Endodermal cell (in vitro differentiated cells): ENCODE data around the gene CAMK4. TPM values are rescaled to one million over a fixed set of nuclear protein-coding genes. Genes with fewer than 3 reads are reported as not detected.

ENCODE experiments used
- DNase-seq: peaks from one replicate; pipeline ENCODE4 v3.0.0-alpha.2; 2017
- H3K27ac ChIP-seq: 2 replicates; pipeline ENCODE4 v1.5.1; 2013; ENCODE audit warnings: mild to moderate bottlenecking, low read depth, low read length, moderate library complexity
- H3K27me3 ChIP-seq: 2 replicates; pipeline ENCODE4 v1.6.1; 2013; ENCODE audit warnings: mild to moderate bottlenecking, low read length, moderate library complexity; ENCODE audit not compliant: insufficient read depth, control insufficient read depth, poor library complexity, severe bottlenecking
- H3K36me3 ChIP-seq: 2 replicates; pipeline ENCODE4 v1.7.0; 2013; ENCODE audit warnings: mild to moderate bottlenecking, low read length, moderate library complexity; ENCODE audit not compliant: control insufficient read depth, insufficient read depth
- H3K4me1 ChIP-seq: one replicate; pipeline ENCODE4 v1.7.0; 2013; ENCODE audit warnings: low read length; ENCODE audit not compliant: control insufficient read depth, insufficient read depth
- H3K4me3 ChIP-seq: 2 replicates; pipeline ENCODE4 v1.5.1; 2013; ENCODE audit warnings: mild to moderate bottlenecking, low read length, moderate library complexity
- H3K9ac ChIP-seq: 2 replicates; pipeline ENCODE4 v1.6.1; 2013; ENCODE audit warnings: mild to moderate bottlenecking, low read length, moderate library complexity; ENCODE audit not compliant: poor library complexity, severe bottlenecking; ENCODE audit errors: extremely low read depth
- H3K9me3 ChIP-seq: 2 replicates; pipeline ENCODE4 v1.6.1; 2013; ENCODE audit warnings: mild to moderate bottlenecking, low read length, moderate library complexity; ENCODE audit not compliant: control insufficient read depth
- H3K27ac Mint-ChIP-seq: 2 replicates; pipeline ENCODE4 v1.8.0; 2020; ENCODE audit warnings: mixed read lengths
- H3K27me3 Mint-ChIP-seq: 2 replicates; pipeline ENCODE4 v1.8.0; 2021; ENCODE audit warnings: mild to moderate bottlenecking, mixed read lengths; ENCODE audit not compliant: insufficient read depth
- H3K36me3 Mint-ChIP-seq: 2 replicates; pipeline ENCODE4 v1.8.0; 2020; ENCODE audit warnings: low read depth, mixed read lengths
- H3K4me1 Mint-ChIP-seq: 2 replicates; pipeline ENCODE4 v1.8.0; 2020; ENCODE audit warnings: mixed read lengths
- H3K4me3 Mint-ChIP-seq: 2 replicates; pipeline ENCODE4 v1.8.0; 2020; ENCODE audit warnings: mild to moderate bottlenecking, moderate library complexity, mixed read lengths
- H3K9me3 Mint-ChIP-seq: 2 replicates; pipeline ENCODE4 v1.8.0; 2020; ENCODE audit warnings: mild to moderate bottlenecking, mixed read lengths
- WGBS, 2 experiments: methylation state at CpG; one replicate each; pipeline versions ENCODE4 v1.1.5 to v1.1.7; 2013; ENCODE audit warnings: missing lambda C conversion rate in 2 of 2, mixed read lengths in 1 of 2; ENCODE audit not compliant: insufficient coverage in 1 of 2, insufficient read length in 1 of 2; 5-methylcytosine and 5-hydroxymethylcytosine counted together
- total RNA-seq, 2 donors: library from RNA; stranded (reverse); fragmentation: NEBNext Ultra II Directional in 1 of 2; extraction: Animal tissue kit (Norgen Biotek cat#: 25700) in 1 of 2; gene quantifications; 2 replicates in 1 of 2; 3 replicates in 1 of 2; pipeline ENCODE4 v1.2.1, GENCODE V29; 2021
- TF ChIP-seq, protein P1 (sequence below): fragments of 200-600 bp; sonication (generic); conservative IDR thresholded peaks from 2 replicates; pipeline ENCODE4 v1.5.0; 2021; ENCODE audit warnings: antibody characterized with exemption, mild to moderate bottlenecking

The CAMK4 gene
- total RNA-seq, 2 donors from 2014 or later = 2.8 to 3.9 TPM

- TF ChIP-seq, protein P1, sequence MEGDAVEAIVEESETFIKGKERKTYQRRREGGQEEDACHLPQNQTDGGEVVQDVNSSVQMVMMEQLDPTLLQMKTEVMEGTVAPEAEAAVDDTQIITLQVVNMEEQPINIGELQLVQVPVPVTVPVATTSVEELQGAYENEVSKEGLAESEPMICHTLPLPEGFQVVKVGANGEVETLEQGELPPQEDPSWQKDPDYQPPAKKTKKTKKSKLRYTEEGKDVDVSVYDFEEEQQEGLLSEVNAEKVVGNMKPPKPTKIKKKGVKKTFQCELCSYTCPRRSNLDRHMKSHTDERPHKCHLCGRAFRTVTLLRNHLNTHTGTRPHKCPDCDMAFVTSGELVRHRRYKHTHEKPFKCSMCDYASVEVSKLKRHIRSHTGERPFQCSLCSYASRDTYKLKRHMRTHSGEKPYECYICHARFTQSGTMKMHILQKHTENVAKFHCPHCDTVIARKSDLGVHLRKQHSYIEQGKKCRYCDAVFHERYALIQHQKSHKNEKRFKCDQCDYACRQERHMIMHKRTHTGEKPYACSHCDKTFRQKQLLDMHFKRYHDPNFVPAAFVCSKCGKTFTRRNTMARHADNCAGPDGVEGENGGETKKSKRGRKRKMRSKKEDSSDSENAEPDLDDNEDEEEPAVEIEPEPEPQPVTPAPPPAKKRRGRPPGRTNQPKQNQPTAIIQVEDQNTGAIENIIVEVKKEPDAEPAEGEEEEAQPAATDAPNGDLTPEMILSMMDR = no peak
- no peak overlapping the region for H3K4me3 Mint-ChIP-seq
- Histone ChIP-seq H3K9ac (no peak overlapping the region), H3K27ac (no peak overlapping the region), H3K36me3 (no peaks in the 10 kb centered on the region), H3K4me3 (no peak overlapping the region), H3K27me3 (no peaks in the 10 kb centered on the region), H3K4me1 (no peaks in the 10 kb centered on the region), H3K9me3 (no peaks in the 10 kb centered on the region)
- no peaks in the 10 kb centered on the region for H3K36me3 Mint-ChIP-seq
- no peaks in the 10 kb centered on the region for H3K9me3 Mint-ChIP-seq
- WGBS, 2 experiments = 71 to 86% methylated on average over 1 to 2 of the region's 2 CpGs
- DNase-seq = no peak
- no peak overlapping the region for H3K27ac Mint-ChIP-seq
- no peaks in the 10 kb centered on the region for H3K4me1 Mint-ChIP-seq
- H3K27me3 Mint-ChIP-seq = no peaks in the 10 kb centered on the region
Observed at GRCh38 chr5:111360173-111360572, 136.0 kb downstream of the CAMK4 start.

- 79 to 88% methylated on average over 2 of the region's 2 CpGs for WGBS, 2 experiments
- Histone ChIP-seq H3K4me1 (no peaks in the 10 kb centered on the region), H3K9ac (no peak overlapping the region), H3K36me3 (no peaks in the 10 kb centered on the region), H3K27me3 (no peaks in the 10 kb centered on the region), H3K9me3 (no peaks in the 10 kb centered on the region), H3K4me3 (no peak overlapping the region), H3K27ac (no peak overlapping the region)
- DNase-seq = peak; percentile 51
- TF ChIP-seq, protein P1 = no peak
- Mint-ChIP-seq H3K36me3 (no peaks in the 10 kb centered on the region), H3K27ac (no peak overlapping the region), H3K9me3 (no peaks in the 10 kb centered on the region), H3K4me1 (no peaks in the 10 kb centered on the region), H3K27me3 (peaks cover 2% of the 10 kb centered on the region), H3K4me3 (no peak overlapping the region)
Observed at GRCh38 chr5:111364992-111365391, 140.8 kb downstream of the CAMK4 start.

DNA sequence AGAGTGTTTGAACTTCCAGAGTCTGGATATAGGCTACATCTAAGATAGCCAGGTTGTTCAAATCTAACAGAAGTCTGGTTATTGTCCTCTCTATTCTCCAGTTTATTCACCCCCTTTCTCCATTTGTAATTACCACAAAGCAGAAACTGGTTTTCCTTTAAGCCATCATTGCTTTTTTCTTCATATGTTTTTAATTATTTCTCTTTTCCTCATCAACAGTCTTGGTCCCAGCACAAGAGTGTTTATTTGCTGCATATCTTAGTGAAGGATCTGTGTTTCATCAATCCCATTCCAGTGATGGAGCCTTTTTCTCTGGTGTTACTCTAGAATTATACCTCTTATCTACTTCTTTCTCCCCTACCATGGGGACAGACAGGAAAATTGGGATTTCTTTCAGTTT lies 142.2 kb downstream of the CAMK4 start:
- Histone ChIP-seq H3K9ac (no peak overlapping the region), H3K4me1 (no peaks in the 10 kb centered on the region), H3K27me3 (no peaks in the 10 kb centered on the region), H3K27ac (no peak overlapping the region), H3K9me3 (no peaks in the 10 kb centered on the region), H3K36me3 (no peaks in the 10 kb centered on the region), H3K4me3 (no peak overlapping the region)
- TF ChIP-seq, protein P1 = no peak
- peaks cover 2% of the 10 kb centered on the region for H3K27me3 Mint-ChIP-seq
- no peak overlapping the region for H3K27ac Mint-ChIP-seq
- no peak overlapping the region for H3K4me3 Mint-ChIP-seq
- H3K36me3 Mint-ChIP-seq = no peaks in the 10 kb centered on the region
- no peaks in the 10 kb centered on the region for H3K4me1 Mint-ChIP-seq
- H3K9me3 Mint-ChIP-seq = no peaks in the 10 kb centered on the region
- DNase-seq = no peak
